ENCODE measurements around the gene RBP3. TPM values are rescaled to one million over a fixed set of nuclear protein-coding genes. Genes with fewer than 3 reads are reported as not detected.
A peak's percentile ranks its signal among the peaks of the same experiment; 100 is the strongest.
"Not testable (repeated sequence)": the region's sequence is repeated elsewhere in the genome, so short reads cannot be mapped to it uniquely, and the experiment has no call there.

The RBP3 gene
- total and polyA plus RNA-seq, 12 donors: 0.11 TPM; not detected in 11

DNA sequence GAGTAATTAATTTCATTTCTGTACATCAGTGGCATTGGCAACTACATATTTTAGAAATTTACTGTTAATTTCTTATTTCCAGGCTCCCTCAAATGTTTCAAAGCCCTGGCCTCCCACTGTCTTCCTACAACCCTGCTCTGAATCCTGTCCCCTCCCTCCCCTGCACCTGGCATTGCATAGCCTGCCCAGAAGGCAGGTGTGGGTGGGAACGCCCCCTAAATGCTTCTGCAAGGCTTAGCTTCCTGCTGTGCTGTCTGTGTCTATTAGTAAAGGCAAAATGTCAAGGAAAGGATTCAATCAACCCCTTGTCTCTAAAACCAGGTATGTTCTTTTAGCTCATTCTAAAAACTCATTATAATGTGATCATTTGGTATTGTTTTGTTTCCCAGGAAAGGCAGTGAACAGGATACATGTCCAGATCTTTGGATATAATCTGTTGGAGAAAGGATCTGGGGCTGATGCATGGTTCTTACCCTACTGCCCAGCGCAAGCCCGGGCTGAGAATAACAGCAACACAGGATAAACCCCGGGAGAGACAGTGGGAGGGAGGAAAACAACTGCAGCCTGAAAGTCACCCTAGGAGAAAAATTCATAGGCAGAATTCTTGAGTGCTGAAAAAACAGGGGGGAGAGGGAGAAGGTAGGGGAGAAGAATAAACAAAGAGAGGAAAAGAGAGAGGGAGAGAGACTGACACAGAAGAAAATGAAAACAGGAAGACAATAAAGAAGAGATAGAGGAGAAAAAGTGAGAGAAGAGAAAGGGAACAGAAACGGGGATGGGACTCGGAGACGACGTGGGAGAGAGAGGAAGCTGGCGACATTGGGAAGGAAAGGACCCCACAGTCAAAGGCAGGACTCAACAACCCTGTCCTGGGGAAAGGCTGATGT lies 35.3 kb downstream of the RBP3 start:
- Histone ChIP-seq H3K27ac (no peak overlapping the region), H3K36me3 (replicated peaks in 1 of 2) (no peaks in the 10 kb centered on the region), H3K9me3 (replicated peaks in 1 of 3) (no peaks in the 10 kb centered on the region), H3K4me3 (peak overlapping the region in 1 of 4 donors; percentile 99), H3K4me1 (replicated peaks in 1 of 2) (peaks cover 0 to 10% of the 10 kb centered on the region in 2 donors), H3K27me3 (no peaks in the 10 kb centered on the region)
- DNase-seq: peak in 1 of 7 donors; percentile 27
- intact Hi-C loops (cut with DNase I): loop anchor here (5.0 kb wide), 2 partner anchors 1096 to 1101 kb away; partner anchors contain the start of gene ANTXRL (in 1 of the 2)
- TF ChIP-seq, protein P1, sequence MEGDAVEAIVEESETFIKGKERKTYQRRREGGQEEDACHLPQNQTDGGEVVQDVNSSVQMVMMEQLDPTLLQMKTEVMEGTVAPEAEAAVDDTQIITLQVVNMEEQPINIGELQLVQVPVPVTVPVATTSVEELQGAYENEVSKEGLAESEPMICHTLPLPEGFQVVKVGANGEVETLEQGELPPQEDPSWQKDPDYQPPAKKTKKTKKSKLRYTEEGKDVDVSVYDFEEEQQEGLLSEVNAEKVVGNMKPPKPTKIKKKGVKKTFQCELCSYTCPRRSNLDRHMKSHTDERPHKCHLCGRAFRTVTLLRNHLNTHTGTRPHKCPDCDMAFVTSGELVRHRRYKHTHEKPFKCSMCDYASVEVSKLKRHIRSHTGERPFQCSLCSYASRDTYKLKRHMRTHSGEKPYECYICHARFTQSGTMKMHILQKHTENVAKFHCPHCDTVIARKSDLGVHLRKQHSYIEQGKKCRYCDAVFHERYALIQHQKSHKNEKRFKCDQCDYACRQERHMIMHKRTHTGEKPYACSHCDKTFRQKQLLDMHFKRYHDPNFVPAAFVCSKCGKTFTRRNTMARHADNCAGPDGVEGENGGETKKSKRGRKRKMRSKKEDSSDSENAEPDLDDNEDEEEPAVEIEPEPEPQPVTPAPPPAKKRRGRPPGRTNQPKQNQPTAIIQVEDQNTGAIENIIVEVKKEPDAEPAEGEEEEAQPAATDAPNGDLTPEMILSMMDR (IDR thresholded peaks at IDR 0.05): no peak
- no peak for TF ChIP-seq POLR2A (IDR thresholded peaks at IDR 0.05)
- WGBS, 4 donors: 19 to 29% (median 20%) methylated on average over 9 of the region's 9 CpGs

GRCh38 chr10:47384148-47384921 lies 36.2 kb downstream of the RBP3 start, which contains the start of gene ZNF488:
Gene ZNF488 (minus strand): TSS chr10:47384293. CDS start chr10:47368829, 15,464 bp downstream.
- peak within 1 kb of the TSS in 3 of 4 donors; percentile 51 to 99 (median 60) for H3K4me3 ChIP-seq
- no peaks in the 10 kb centered on the region for H3K27me3 ChIP-seq
- no peaks in the 10 kb centered on the region for H3K36me3 ChIP-seq (replicated peaks in 1 of 2)
- H3K4me1 ChIP-seq (replicated peaks in 1 of 2): peaks cover 0 to 10% of the 10 kb centered on the region in 2 donors
- TF ChIP-seq POLR2A (IDR thresholded peaks at IDR 0.05): peak; percentile 30 to 60
- TF ChIP-seq, protein P1 (IDR thresholded peaks at IDR 0.05): peak in 1 of 6 experiments; percentile 13
- peak within 1 kb of the TSS in 4 of 5 donors; percentile 38 to 92 (median 76) for H3K27ac ChIP-seq
- peak; percentile 77 to 88 (median 84) for DNase-seq
- intact Hi-C loops (cut with DNase I): loop anchor here (5.0 kb wide), 2 partner anchors 1097 to 1102 kb away; partner anchors contain the start of gene ANTXRL (in 1 of the 2)
- no peaks in the 10 kb centered on the region for H3K9me3 ChIP-seq (replicated peaks in 1 of 3)
- WGBS, 4 donors: 0 to 1% (median 1%) methylated on average over 39 to 75 of the region's 75 CpGs

DNA sequence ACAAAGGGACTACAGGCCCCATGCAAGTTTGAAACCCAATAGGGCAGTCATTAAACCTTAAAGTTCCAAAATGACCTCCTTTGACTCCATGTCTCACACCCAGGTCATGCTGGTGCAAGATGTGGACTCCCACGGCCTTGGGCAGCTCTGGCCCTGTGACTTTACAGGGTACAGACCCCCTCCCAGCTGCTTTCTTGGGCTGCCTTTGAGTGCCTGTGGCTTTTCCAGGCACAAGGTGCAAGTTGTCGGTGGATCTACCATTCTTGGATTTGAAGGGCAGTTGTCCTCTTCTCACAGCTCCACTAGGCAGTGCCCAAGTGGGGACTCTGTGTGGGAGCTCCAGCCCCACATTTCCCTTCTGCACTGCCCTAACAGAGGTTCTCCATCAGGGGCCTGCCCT lies 37.9 kb downstream of the RBP3 start:
- H3K4me1 ChIP-seq (replicated peaks in 1 of 2); H3K36me3 ChIP-seq (replicated peaks in 1 of 2); H3K4me3 ChIP-seq; H3K27ac ChIP-seq; H3K9me3 ChIP-seq (replicated peaks in 1 of 3); intact Hi-C loops (cut with DNase I); H3K27me3 ChIP-seq: not testable (repeated sequence)
- WGBS, 4 donors: 75 to 86% (median 85%) methylated on average over 2 of the region's 2 CpGs
- DNase-seq: peak in 1 of 7 donors; percentile 24

DNA sequence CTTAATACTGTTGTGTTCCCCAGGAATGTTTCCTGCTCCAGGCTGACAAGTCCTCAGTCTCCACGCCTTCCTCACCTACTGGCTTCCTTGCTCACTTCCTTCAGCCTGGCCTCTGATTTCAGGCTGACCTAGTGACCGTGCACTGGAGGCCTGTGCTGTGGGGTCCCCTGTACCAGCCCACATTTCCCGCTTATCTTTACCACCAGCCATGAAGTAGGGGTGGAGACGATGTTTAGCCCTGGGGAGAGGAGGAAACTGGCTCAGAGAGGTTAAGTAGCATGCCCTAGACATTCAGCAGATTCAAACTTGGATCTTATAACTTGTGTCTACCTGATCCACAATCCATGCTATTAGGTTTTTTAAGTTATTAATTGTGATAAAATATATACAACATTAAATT lies 40.7 kb downstream of the RBP3 start:
- H3K27ac ChIP-seq: no peak overlapping the region
- peak in 2 of 7 donors; percentile 5 to 10 for DNase-seq
- WGBS, 4 donors: 84 to 90% (median 87%) methylated on average over 4 of the region's 4 CpGs
- peaks cover 0 to 7% of the 10 kb centered on the region in 2 donors for H3K4me1 ChIP-seq (replicated peaks in 1 of 2)
- no peaks in the 10 kb centered on the region for H3K36me3 ChIP-seq (replicated peaks in 1 of 2)
- TF ChIP-seq, protein P1 (IDR thresholded peaks at IDR 0.05): no peak
- no peak for TF ChIP-seq POLR2A (IDR thresholded peaks at IDR 0.05)
- H3K4me3 ChIP-seq: no peak overlapping the region
- intact Hi-C loops (cut with DNase I): no loop called here
- H3K27me3 ChIP-seq: no peaks in the 10 kb centered on the region
- no peaks in the 10 kb centered on the region for H3K9me3 ChIP-seq (replicated peaks in 1 of 3)

Measured in adrenal gland (tissue), 12 donors.